Fibroblast of skin of back (primary cell): ENCODE data around the gene RAB5B.
"Not testable (repeated sequence)": the region's sequence is repeated elsewhere in the genome, so short reads cannot be mapped to it uniquely, and the experiment has no call there.

ENCODE experiments used
- DNase-seq: peaks from one replicate; pipeline ENCODE4 v3.0.0-alpha.2; 2013

The RAB5B gene

DNA sequence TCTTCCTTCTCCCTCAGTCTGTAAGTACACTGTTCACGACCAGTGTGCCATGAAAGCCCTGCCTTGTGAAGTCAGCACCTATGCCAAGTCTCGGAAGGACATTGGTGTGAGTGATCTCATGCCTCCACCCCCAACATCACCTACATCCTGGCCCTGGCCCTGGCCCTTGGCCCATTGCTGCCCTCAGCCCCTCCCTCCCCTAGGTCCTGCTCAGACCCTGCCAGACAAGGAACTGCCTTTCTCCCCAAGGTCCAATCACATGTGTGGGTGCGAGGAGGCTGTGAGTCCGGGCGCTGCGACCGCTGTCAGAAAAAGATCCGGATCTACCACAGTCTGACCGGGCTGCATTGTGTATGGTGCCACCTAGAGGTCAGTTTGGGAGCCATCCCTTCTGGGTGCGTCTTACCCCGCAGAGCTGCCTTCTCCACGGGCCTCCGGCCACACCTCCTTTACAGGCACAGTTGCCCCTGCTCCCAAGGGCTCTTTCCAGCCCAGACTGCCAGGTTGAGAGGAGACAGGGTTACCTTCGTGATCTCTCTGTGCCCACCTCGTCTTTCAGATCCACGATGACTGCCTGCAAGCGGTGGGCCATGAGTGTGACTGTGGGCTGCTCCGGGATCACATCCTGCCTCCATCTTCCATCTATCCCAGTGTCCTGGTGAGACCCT lies 33.7 kb upstream of the RAB5B start:
- DNase-seq = peak; percentile 79

- no peak for DNase-seq
These were observed 31.8 kb upstream of the RAB5B start for GRCh38 chr12:55942055-55942454.

- no peak for DNase-seq
These were observed 31.2 kb upstream of the RAB5B start for GRCh38 chr12:55942577-55943136.

DNA sequence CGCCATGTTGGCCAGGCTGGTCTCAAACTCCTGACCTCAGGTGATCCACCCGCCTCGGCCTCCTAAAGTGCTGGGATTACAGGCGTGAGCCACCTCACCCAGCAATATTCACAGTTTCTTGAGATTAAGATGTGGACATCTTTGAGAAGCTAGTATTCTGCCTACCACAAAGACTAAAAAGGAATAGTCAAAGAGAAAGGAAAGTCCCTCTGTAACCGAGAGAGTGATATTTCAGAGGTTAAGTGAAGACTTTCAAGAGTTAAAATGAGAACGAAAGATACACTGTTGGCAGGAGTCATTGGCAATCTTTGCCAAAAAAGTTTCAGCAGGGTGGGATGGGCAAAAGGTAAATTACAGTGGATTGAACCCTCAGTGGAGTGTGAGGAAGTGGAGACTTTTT lies 27.3 kb upstream of the RAB5B start:
- DNase-seq = no peak

- DNase-seq = no peak
These were observed 18.5 kb upstream of the RAB5B start for GRCh38 chr12:55955344-55955743.

DNA sequence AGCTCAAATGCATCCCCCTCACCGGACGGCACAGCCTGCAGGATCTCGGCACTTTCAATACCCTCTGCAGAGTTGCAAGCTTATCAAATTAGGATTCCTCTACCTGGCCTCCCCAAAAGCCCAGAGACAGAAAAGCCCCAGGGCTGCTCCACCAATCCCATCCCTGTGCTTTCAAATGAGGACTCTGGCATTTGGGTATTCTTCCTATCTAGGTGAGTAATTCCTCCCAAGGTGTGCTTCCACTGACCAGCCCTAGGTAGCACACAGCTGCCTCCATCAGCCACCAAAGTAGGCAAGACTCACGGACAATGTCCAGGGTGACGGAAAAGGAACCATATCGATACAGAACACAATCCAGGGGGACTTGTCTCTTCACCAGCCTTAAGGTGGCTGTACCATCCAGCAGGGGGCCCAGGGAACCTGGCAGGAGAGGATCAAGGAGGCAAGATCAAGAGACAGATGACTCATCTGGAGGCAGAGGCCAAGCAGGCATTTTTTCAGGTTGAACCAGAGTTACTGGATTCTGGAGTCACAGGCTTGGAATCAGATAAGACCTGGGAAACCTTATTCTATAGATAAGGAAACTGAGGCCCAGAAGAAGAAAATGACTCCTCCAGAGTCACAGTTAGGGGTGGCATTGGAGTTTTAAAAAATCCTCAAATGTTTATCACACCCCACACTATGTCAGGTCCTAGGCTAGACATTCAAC lies 17.9 kb upstream of the RAB5B start:
- peak; percentile 52 for DNase-seq

DNA sequence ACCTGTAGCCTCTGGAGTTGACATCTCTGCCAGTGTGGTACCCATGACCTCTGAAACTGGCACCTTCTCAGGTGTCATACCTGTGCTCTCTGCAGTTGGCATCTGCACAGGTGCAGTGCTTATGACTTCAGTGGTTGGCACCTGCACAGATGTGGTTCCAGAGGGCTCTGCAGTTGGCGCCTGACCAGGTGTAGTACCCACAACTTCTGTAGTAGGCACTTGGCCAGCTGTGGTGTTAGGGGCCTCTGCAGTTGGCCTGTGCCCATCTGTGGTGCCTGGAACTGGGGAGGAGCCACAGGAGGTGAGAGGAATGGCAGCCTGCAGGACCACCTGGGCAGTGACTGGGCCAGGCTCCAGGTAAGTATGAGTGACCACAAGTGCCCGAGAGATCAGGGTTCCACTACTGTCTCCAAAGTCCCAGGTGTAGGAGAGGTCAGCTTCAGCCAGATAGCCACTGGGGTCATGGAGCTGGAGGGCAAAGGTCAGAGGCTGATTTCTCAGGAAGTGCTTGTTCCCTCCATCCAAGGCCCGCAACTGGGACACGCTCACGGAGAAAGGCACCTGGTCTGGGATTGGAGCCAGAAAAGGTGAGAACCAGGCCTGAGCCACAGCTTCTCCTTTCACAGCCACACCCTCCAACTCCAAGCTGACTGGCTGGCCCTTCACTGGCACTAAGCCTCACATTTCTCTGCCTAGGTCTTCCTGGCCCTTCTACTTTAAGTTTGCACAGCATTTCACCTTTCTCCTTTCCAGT lies 16.6 kb upstream of the RAB5B start:
- DNase-seq = no peak

DNA sequence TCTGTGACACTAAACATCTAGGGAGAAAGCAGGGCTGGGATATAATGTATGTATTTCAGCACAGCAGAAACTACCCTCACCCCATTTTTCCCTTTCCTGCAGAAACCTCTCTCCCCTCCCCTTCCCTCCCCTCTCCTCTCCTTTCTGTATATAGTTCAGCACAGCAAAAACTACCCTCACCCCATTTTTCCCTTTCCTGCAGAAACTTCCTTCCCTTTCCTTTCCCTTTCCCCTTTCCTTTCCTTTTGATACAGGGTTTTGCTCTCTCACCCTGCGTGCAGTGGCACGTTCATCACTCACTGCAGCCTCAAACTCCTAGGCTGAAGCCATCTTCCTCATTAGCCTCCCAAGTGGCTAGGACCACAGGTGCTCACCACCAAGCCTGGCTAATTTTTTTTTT lies 10.1 kb upstream of the RAB5B start:
- no peak for DNase-seq

GRCh38 chr12:55965240-55965639 lies 8.6 kb upstream of the RAB5B start:
- no peak for DNase-seq

- peak; percentile 4 for DNase-seq
These were observed 7.9 kb upstream of the RAB5B start, which contains the start of gene PMEL for GRCh38 chr12:55965941-55966407. PMEL (minus strand) TSS chr12:55966042; CDS start chr12:55966011, 31 bp downstream.

DNA sequence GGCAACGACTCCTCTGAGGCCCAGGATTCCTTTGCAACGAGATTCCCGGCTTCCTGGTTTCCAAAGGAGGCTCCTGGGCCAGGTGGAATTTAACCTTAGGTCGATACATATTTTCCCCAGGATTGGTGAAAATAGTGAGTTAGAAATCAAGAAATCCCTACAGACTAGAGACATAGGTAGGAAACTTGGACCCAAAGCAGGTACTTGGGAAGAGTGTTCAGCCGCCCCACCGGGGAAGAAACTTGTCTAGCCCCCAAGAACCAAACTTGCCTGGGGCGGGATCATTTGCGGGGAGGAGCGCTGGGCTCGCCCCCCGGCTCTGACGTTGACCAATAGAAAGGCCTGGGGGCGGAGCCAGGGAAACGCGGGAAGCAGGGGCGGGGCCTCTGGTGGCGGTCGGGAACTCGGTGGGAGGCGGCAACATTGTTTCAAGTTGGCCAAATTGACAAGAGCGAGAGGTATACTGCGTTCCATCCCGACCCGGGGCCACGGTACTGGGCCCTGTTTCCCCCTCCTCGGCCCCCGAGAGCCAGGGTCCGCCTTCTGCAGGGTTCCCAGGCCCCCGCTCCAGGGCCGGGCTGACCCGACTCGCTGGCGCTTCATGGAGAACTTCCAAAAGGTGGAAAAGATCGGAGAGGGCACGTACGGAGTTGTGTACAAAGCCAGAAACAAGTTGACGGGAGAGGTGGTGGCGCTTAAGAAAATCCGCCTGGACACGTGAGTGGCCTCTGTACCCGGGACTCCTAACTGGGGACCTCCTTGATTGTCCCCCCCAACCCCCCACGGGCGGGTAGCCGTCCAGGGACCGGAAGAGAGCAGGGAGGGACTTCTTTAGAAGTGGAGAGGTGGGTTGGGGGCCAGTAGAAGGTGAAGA lies 7.2 kb upstream of the RAB5B start, which contains the start of gene CDK2:
Gene CDK2, plus strand, starts transcription at position 423 of the 874 bp plus-strand sequence. Its CDS starts 179 bp downstream, at position 602.
- peak; percentile 81 for DNase-seq

- DNase-seq = no peak
These were observed 4.5 kb upstream of the RAB5B start for GRCh38 chr12:55969356-55969755.

DNA sequence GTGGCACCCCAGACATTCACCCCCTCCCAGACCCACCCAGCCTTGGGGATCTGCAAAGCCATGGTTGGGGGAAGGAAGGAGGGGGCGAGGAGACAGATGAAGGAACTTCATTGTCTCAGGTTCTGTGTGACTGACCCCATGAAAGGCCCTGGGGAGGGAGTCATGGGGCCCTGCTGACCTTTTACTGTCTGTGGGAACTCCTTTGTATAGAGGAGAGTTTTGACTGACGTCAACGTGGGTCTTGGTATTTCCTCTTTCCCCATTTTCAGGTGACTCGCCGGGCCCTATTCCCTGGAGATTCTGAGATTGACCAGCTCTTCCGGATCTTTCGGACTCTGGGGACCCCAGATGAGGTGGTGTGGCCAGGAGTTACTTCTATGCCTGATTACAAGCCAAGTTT lies 3.1 kb upstream of the RAB5B start:
- DNase-seq = peak; percentile 13

- DNase-seq = peak; percentile 66
These were observed 1.8 kb upstream of the RAB5B start for GRCh38 chr12:55972042-55972441.

DNA sequence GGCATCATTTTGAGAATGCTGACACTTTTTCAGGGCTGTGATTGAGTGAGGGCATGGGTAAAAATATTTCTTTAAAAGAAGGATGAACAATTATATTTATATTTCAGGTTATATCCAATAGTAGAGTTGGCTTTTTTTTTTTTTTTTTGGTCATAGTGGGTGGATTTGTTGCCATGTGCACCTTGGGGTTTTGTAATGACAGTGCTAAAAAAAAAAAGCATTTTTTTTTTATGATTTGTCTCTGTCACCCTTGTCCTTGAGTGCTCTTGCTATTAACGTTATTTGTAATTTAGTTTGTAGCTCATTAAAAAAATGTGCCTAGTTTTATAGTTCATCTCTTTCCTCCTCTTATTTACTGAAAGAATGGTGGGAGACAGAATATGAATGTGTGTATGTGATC lies 1.4 kb upstream of the RAB5B start:
- DNase-seq = no peak

- no peak for DNase-seq
These were observed 823 bp upstream of the RAB5B start for GRCh38 chr12:55972911-55973598.

DNA sequence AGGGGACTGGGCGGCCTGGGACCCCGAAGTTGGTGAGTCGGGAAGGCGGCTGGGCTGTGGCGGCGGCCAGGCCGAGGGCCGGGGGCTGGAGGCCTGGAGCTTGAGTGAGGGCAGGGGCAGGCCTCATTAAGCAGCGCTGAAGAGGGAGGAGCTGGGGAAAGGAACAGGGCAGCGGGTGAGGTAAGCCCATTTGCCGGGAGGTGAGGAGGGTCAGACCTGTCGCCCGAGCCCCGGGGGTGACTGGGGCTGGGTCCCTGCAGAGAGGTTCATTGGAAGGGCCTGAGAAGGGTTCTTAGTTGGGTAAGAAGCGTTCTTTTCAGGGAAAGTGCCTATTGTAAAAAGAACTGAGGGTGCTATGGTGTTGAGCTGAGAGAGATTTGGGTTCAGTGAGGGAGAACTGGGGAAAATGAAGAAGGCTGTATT lies 441 bp downstream of the RAB5B start:
- DNase-seq = peak; percentile 39

- DNase-seq = no peak
These were observed 4.5 kb downstream of the RAB5B start for GRCh38 chr12:55978393-55978792.

DNA sequence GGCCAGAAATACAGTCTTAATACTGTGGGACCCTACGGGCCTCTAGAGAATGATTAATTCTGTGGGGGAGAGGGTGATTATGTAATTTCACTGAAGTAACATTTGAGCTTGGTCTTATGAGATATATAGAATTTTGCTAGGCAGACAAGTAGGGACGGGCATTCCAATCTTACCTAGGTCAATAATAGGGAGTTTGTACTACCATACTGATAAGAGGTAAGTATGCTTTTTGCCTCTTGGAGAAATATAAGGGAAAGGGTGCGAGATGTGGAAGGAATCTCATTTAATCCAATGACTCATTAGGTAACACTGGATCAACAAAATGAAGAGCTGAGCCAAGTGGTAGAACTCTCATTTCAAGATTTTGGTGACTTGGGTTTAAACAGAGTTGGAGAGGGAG lies 5.2 kb downstream of the RAB5B start:
- DNase-seq = no peak

DNA sequence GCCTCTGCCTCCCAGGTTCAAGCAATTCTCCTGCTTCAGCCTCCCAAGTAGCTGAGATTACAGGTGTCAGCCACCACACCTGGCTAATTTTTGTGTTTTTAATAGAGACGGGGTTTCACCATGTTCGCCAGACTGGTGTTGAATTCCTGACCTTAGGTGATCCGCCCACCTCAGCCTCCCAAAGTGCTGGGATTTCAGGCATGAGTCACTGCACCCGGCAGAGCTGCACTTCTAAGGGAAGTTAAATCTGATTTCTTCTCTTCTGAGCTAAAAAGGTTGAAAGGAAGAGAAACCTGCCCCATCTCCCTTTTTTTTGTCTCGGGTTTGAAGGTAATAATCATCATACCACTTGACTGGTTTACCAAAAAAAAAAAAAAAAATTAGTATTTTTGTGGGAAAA lies 8.0 kb downstream of the RAB5B start:
- not testable (repeated sequence) for DNase-seq

DNA sequence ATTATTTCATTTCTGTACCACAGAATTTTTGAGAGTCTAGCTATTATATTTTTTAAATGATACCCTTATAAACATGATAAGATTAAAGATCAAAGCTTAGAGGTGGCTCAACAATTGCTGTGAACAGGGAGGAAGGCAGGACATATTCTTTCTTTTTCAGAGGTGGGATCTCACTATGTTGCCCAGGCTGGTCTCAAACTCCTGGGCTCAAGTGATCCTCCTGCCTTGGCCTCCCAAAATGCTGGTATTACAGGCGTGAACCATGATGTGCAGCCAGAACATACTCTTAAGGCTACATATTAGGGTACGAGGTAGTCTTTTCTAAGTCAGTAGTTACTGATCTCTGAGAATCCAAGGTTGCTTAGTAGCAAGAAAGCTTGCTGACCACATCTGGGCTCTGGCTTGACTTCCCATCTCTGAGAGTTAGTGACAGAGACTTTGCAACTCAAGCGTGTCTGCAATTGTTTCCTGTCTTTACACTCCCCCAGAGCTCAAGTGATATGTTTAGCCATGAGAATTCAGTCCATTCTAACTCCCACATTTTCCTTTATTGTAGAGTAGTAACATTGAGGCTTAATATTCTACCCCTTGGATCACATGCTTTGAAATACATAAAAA lies 8.6 kb downstream of the RAB5B start:
- DNase-seq = no peak
